ELF-1 (cell line): Measurements from ENCODE around the gene SVBP.

Experiments used
- DNase-seq: peaks from one replicate; pipeline ENCODE4 v3.0.0-alpha.2; 2016; ENCODE audit warnings: low read depth, low spot score

The SVBP gene

DNA sequence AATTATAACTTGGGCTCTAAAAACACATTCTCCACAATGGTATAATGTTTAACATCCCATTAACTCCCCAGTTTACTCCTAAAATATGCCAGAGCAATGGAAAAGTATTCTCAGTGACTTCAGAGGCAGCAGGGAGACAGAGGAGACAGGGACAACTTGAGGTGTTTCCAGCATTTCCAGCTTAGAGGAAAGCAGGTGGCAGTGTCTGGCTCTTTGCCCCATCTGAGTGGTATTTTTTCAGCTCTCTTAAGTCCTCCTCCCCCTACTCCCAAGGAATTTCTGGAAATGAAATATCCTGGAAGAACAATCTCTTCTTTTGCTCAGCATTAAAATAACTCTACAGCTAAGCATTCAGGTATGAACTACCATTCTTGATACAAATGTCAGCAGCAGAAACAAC is 11.0 kb downstream of the SVBP start:
- DNase-seq, result no peak

DNA sequence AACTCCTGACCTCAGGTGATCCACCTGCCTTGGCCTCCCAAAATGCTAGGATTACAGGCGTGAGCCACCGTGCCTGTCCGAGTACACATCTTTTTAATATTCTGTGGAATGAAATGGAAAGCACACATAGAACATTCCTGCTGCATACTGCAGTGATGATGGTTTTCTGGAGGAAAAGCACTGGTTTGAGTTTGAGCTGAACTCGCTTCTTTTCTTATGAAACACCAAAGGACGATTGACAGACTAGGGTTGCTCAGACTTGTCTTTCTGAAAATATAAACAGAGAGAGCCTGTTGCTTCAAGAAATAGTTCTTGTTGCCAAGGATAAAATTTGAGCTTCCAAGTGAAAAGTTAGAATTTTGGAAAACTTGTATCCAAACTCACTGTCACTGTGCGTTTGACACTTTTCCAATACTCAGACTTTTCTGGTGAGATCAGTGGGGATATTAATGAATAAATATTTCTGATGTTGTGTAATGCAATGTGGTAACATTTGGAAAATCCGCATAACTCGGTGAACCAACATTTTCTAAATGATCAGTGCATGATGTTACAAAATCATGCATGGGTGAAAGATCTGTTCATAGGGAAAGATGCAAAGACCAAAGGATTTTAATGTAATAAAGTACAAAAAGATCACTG is 15.2 kb downstream of the SVBP start:
- DNase-seq, result no peak

DNA sequence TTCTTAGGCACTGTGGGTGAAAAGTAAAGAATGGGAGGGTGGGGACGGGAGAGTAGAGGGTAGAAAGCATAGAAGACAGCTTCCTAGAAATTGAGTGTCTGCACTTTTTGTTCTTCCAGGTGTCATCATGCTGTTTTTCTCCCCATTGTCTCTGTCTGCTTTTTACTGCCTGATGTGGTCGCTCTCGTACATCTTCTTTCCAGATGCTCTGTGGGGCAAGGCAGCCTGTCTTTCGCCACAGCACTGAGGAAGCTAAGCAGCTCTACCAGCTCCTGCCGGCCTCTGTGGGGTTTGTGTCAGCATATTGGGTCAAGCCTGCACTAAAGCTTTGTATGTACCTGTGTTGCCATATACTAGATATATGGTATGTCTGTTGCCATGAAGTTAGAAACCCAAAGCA is 19.2 kb downstream of the SVBP start:
- DNase-seq, result no peak

DNA sequence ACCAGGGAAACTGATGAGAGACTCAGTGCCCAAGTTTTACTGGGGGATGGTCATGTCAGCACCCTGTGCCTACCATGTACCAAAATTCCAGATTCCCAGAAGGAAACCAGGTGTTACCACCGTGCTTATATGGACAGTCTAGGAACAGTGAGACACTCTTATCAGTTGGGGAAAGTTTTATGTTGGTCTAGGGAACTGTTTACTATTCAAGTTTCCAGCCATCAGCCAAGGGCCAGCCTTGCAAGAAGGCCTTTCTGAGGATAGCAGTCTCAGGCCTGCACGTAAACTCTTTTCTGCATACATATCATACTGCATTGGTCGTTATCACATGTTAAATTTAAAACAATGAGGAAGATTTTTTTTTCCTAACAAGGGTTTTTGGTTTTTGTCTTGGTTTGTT is 19.8 kb downstream of the SVBP start:
- DNase-seq, result no peak

DNA sequence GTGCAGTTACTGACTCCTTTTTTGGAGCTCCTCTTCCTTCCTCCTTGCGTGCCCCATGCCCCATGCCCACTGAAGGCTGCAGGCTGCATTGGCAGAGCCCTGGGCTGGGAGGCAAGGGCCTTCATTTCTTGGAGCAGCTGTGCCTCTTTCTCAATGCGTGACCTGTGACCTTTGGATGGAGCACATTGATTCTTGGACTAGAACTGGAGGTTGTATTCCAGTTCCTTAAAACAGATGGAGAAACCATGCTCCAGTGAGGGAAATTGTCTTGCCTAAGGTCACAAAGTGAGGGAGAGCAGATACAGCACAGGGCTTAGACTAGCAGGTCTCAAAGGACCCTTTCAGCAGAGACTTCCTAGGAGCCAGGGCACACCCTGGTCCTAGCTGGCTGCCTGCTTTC is 23.4 kb downstream of the SVBP start:
- no peak for DNase-seq

DNA sequence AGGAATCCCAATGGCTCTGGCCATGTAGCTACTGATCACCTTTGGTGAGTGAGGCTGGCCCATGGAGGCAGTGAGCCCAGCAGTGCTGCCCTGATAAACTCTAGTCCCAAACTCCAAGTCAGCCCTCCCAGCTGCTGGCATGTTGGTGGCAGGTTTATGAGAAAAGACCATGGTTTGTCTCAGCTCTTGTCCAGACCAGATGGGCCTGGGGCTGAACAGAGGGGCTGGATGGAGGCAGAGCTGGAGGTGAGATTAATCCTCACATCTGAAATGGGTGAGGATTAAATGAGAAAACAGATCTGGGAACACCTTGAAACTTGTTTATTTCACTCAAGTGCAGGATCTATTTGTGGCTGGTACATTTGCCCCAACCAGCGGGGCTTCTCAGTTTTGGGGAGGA is 29.2 kb downstream of the SVBP start:
- DNase-seq, result no peak

DNA sequence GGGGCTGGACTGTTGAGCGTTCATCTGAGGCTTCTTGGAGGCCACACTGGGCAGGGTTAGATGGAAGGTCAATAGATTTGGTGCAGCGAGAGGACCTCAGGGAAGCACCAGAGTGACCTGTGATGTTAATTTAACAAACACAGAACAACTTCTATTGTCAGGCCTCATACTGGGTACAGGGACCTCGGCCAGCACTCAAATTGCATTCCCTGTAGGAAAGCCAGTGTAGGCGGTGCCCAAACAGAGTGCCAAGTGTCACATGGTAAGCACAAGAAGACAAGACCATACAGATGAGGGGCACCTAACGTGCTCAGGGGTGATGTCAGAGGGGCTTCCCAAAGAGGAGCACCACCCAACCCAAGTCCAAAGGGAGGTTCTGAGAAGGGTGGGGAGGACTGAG is 31.1 kb downstream of the SVBP start:
- DNase-seq, result no peak

DNA sequence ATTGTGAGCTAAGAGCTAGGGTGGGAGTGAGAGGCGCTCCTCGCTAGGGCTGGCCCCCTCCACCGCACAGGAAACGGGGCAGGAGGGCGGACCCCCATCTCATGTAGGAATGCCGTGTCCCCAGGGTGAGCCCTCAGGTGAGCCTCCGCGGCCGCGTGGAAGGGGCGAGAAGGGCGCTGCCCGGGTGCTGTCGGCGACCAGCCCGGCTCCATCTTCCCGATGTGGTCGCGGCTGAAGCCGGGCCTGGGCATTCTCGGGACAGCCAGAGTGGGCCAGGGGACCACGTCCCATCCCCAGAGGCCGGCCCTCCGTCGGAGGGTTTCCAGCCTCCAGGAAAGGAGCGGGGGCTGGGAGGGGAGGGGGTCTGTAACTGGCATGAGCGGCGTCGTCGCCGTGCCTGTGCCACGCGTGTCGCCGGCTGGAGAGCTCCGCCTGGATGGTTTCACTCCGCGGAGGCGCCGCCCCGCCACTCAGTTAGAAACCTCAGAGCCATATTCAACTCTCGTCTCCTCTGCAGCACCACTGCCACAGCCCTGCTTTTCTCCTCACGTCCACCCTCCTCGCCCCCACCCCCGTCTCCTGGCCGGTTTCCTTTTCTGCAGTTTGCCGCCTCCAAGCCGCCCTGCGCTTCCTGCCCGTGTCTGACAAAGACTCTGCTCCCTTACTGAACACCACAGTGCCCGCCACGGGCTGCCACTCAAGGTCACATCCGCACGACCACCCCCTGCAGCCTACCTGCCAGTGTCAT is 32.1 kb downstream of the SVBP start, which contains the start of gene TMEM269:
Gene TMEM269 (plus strand): TSS at position 46 of the 748 bp plus-strand sequence. CDS start 4,903 bp downstream, outside the sequence.
- DNase-seq, result no peak

DNA sequence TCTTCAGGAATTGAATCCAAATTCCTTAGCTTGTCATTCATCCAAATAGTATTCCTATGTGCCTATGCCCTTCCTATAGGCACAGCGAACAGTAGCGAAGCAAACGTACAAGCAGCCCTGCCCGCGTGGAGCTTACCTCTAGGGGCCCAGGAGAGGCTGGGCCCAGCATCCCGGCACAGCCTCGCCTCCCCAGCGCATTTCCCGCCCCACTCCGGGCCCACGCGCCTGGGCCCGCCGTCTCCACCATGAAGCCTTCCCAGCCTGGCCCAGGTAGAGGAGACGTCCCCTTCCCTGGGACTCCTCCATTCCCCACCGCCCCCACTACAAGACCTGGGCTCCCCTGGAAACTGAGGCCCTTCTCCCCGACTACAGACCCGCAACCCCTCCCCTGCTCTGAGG is 32.7 kb downstream of the SVBP start:
- DNase-seq, result no peak

DNA sequence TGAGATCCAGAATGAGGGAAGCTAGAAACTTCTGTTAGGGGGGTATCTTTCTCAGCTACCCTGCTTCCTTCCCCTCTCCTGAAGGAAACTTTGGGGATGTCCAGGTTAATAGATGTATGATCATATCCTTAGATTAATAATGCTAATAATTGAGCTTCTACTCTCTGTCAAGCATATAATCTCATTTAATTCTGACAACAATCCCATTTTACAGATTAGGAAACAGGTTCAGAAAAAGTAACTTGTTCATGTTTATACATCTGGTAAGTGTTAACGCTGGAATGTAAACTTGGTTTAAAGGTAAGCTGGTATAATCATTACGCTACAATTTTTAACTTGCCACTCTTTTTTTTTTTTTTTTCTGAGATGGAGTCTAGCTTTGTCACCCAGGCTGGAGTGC is 34.1 kb downstream of the SVBP start:
- DNase-seq, result no peak

DNA sequence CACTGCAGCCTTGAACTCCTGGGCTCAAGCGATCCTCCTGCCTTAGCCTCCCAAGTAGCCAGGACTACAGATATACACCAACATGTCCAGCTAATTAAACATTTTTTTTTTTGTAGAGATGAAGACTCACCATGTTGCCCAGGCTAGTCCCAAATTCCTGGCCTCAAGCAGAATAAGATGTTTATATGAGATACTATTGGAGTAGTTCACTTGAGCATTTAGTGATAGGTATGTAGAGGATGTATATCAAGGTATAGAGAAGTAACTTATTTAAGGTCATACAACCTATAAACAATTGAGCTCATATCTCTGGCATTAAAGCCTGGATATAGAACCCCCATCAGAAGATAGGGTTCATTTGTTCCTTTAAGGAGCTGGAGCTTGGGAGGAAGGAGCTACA is 37.0 kb downstream of the SVBP start:
- no peak for DNase-seq

DNA sequence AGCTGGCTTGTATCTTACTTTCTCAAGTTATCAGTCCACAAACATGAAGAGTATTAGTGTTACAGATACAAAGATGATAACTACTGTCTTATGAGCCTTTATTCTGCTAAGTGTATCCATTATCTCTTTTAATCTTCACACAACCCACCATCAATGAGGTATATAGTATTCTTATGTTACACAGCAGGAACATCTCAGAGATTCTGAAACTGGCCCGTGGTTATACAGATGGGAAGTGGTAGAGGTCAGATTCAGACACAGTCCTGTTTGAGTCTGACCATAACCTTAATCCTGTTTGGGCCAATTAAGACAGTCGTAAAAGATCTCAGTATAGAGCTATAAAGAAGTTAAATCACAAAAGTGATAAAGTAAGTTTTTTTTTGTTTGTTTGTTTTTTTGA is 37.5 kb downstream of the SVBP start:
- no peak for DNase-seq

DNA sequence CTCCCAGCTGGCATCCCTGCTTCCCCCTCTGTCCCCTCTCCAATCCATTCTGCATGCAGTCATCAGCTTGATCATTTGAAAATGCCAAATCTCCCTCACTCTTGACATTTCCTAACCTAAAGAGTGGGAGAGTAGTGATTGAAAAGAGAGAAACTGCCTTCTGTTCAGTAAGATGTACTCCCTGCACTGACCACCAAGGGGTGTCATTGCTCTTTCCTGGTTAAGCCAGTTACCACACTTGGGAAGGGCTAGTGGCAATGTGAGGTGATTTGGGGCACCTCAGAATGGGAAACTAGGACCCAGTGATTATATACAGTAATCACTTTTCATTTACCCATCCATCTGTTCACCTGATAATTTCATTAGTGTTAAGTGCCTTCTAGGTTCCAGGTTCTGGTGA is 39.3 kb downstream of the SVBP start:
- no peak for DNase-seq

DNA sequence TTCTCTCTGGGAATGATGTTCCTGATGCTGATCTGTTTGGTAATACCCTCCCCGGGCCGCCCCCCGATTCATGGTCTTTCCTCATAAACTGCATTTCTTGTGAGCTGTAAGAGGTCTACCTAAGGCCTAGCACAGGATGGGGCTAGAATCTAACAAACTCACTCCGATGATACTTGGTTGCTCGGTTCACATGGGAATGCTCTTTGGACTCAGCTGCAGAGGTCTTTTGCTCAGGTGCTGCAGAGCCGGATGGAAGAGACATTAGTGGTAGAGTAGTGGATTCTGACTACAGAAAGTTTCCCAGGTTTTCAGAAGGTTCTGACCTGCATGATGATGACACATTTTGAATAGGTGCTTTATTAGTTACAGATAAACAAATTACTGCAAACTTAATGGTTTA is 40.7 kb downstream of the SVBP start:
- DNase-seq, result no peak

DNA sequence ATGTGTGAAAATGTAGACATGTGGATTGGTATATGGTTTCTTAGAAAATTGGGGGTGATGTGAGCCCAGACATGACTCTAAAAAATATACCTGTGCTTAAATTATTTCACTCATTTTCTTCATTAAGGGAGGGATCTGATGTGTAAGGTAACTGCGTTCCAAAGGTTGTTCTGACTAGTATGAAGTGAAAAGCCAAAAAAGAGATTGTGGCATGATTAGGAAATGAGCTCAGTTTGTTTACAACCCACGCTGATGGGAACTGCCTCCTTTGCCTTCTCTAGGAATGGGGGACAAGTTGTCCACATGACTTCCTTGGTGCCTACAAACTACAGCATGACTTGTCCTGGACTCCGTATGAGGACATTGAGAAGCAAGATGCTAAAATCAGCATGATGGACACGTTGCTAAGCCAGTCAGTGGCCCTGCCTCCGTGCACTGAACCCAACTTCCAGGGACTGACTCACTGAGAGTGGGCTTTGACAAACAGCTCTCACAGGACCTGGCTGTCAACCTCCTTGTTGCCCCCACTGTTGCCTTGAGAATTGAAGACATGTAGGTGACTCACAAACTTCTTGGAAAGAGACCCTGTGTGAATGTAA is 42.2 kb downstream of the SVBP start:
- no peak for DNase-seq

DNA sequence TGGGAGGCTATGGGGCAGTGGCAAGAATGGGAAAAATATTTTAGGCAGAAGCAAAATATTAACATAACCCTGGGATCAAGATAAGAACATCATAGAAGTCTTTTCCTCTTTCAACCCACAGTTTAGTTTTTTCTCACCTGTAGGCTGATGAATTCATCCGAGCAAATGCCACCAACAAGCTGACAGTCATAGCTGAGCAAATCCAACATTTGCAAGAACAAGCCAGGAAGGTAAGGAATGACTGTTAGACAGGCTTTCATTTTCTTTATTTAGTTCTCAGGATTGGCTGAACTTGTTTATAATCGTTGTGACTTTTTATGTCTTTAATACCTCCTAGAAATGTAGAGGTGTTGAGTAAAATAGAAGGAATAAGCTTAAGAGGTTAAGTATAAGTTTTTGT is 43.8 kb downstream of the SVBP start:
- DNase-seq, result no peak

DNA sequence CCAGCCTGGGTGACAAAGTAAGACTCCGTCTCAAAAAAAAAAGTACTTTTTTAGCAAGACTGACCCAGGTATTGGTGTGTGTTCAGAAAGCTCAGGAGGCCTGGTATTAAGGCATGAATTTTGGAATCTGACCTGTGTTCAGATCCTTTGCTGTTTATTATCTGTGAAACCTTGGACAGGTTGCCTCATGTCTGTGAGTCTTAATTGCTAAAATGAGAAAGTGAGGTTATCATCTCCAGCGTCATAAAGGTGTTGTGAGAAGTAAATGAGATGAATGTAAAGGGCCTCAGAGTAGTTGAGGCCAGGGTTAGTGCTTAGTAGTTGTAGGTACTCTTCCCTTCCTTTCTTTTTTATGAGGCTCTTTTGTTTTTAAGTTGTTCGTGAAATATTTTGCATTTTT is 47.4 kb downstream of the SVBP start:
- DNase-seq, result no peak

DNA sequence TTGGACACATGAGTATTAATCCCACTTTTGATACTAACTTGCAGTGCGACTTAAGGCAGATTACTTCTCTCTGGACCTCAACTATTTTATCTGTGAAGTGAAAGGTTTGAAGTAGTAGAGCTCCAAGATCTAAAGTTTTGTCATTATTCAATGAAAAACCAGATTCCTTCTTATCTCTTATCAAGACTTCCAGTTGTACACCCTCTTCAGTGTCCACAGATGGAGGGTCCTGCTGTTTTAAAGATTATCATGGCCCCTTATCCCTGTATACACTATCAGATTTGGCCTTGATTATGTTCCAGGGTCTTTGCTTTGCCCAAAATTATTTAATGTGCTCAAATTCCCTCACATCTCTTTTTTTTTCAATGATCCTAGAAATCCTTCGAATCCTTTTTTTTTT is 49.0 kb downstream of the SVBP start:
- no peak for DNase-seq

DNA sequence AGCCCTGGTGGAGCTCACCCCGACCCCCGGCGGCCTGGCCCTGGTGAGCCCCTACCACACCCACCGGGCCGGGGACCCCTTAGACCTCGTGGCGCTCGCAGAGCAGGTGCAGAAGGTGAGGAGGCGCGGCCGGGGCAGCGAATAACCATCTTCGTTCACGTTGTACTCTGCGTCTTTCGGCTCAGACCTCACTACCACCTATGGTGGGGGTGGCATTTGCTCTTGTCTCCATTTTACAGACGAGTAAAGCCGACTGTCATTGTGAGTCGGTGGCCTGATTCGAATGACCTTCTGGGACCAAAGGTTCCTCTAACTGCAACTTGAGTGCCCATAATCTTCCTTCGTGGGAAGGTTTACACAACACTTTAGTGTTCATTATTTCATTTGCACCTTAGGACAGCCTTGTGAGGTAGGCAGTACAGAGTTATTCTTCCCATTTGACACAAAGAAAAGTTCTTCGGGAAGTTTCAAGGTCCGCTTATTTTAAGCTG is 49.6 kb downstream of the SVBP start:
- no peak for DNase-seq

DNA sequence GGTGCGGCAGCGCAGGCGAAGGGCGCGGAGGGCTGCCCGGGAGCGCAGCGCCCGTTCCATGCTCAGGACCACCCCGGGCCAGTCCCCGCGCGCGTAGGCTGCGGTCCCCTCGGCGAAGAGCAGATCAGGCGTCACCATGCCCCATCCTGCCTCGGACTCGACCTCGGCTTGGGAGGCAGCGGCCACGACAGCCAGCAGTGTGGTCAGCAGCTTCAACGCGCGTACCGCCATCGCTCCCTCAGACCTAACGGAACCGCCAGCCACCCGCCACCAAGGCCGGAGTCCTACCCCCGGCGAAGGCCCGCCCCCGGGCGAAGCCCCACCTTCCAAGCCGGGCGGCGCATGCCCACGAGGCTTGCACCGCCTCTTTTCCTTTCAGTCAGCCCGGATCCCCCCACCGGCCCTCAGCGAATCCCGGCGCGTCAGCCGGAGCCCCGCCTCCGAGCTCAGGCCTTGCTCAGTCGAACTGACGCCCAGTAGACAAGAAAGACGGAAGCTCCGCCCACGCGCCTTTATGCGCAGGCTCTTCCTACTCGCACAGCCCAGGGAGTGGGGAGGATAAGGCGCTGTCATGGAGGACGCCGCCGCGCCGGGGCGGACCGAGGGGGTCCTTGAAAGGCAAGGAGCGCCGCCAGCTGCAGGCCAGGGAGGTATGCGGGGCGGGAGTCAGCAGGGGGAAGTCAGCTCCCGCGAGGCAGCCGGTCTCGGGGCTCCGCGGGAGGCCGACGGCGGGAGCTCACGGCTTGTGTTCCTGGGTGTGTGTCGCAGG is 50.3 kb downstream of the SVBP start, which contains the start of the genes C1orf50 and P3H1:
Gene C1orf50 (plus strand): TSS at position 509 of the 769 bp plus-strand sequence. CDS start 63 bp downstream, at position 572.
Gene P3H1 (minus strand): TSS at position 288 of the 769 bp plus-strand sequence. CDS start 57 bp downstream, at position 231.
- peak; percentile 100 for DNase-seq

DNA sequence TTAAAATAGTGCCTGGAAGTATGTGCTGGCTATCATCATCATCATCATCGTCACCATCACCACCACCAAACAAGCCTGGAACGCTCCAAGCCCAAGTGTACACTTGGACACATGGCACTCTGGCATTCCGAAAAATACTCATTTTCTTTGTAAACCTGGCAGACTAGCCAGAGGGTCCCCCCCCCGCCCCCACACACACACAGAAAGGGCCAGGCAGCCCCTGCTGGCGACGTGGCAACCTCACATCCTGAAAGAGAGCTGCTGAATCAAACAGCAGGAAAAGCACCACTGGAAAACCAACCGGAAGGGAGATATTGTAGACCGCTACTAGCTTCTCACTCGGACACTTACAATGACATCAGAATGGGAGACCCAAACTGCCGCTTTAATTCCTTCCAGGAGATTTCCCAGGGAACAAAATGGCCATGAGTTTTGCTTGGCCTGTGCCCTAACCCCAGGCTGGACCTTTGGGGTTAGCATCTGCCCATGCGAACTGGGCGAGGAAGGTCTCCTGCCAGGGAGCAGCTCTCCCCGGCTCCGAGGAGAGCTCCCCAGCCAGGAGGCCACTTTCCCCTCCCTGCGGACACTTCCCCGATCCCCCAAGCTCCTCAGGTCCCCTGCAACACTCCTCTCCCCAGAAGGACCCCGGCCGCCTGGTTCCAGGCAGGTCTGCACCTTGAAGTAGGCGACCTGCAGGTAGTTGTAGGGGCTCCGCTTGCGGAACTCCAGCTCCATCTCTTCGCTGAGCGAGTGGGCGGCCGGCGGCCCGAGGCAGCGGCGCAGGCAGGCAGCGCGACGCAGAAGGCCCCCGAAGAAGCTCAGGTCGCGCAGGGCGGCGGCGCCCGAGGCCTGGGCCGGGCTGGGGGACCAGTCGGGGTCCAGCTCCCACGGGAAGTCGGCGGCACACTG is 51.1 kb downstream of the SVBP start:
- peak; percentile 79 for DNase-seq
